ENCODE measurements around the gene GUK1.

DNA sequence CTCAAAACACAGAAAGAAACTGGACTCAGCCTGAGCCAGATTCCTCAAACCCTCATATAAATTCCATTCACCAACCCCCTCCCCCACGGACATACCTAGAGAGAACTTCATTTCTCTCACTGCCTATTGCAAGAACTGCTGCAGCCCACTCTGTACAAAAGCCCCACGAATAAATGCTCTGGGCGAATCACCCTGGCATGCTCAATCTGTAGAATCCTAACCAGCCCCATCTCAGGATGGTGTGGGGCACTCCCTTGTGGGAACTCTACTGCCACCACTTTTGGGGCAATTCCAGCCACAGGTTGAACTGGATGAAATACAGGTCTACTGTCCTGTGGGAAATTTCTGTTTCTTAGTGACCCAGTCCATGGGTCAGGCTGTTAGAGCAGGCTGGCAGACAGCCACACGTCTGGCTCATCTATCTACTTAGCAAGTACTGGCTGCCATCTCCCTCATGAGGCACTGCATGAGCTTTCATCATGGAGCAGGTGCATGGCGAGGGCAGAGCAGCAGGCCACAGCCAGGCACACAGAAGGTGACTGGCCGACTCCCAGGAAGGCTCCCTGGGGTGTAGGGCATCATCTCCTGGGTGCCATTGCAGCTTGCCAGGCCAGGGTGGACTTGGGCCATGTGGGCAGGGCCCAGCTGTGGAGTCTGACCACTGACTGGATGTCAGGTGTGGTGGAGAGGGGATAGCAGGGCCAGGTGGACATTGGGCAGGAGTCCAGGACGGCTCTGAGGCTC, 35.4 kb upstream of the GUK1 start:
- TF ChIP-seq, protein P1, sequence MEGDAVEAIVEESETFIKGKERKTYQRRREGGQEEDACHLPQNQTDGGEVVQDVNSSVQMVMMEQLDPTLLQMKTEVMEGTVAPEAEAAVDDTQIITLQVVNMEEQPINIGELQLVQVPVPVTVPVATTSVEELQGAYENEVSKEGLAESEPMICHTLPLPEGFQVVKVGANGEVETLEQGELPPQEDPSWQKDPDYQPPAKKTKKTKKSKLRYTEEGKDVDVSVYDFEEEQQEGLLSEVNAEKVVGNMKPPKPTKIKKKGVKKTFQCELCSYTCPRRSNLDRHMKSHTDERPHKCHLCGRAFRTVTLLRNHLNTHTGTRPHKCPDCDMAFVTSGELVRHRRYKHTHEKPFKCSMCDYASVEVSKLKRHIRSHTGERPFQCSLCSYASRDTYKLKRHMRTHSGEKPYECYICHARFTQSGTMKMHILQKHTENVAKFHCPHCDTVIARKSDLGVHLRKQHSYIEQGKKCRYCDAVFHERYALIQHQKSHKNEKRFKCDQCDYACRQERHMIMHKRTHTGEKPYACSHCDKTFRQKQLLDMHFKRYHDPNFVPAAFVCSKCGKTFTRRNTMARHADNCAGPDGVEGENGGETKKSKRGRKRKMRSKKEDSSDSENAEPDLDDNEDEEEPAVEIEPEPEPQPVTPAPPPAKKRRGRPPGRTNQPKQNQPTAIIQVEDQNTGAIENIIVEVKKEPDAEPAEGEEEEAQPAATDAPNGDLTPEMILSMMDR (IDR thresholded peaks at IDR 0.05) = no peak
- TF ChIP-seq POLR2A (IDR thresholded peaks at IDR 0.05) = no peak
